ENCODE measurements around the gene HMOX1. TPM values are rescaled to one million over a fixed set of nuclear protein-coding genes. Genes with fewer than 3 reads are reported as not detected.
A peak's percentile ranks its signal among the peaks of the same experiment; 100 is the strongest.

Gene HMOX1
- total and polyA plus RNA-seq, 2 of the 13 experiments (the other 11 are each of a cell fraction or from before 2014, with no cell fraction given) = 53.6 to 67.4 TPM

- TF ChIP-seq ZNF124 (CRISPR knock-in tag; IDR thresholded peaks at IDR 0.05) = no peak
- 0 out of 4 replicates have a peak, but pooled peaks of 1 of the 2 experiments have one; percentile 23 for TF ChIP-seq HMGXB4 (CRISPR knock-in tag; IDR thresholded peaks at IDR 0.05; ENCODE audit: borderline replicate concordance in 1 of 2, low read depth in 1 of 2)
- no peak for TF ChIP-seq MAZ (IDR thresholded peaks at IDR 0.05; ENCODE audit: borderline replicate concordance, low read depth, low read length)
- TF ChIP-seq MAZ (CRISPR knock-in tag; IDR thresholded peaks at IDR 0.05; ENCODE audit: low read depth) = no peak
- no peak for TF ChIP-seq MAFG (CRISPR knock-in tag; IDR thresholded peaks at IDR 0.05)
- peak; percentile 43; the same call in 1 of the 2 replicates for TF ChIP-seq SALL1 (CRISPR knock-in tag; IDR thresholded peaks at IDR 0.05)
- TF ChIP-seq ZNF350 (CRISPR knock-in tag; IDR thresholded peaks at IDR 0.05; ENCODE audit: borderline replicate concordance, low read depth) = no peak
- TF ChIP-seq CTCF (CRISPR knock-in tag; IDR thresholded peaks at IDR 0.05) = peak; percentile 88
- TF ChIP-seq SIX1 (CRISPR knock-in tag; IDR thresholded peaks at IDR 0.05; ENCODE audit: borderline replicate concordance) = no peak
- TF ChIP-seq AHR (CRISPR knock-in tag; IDR thresholded peaks at IDR 0.05) = peak; percentile 41; the same call in 1 of the 2 replicates
- no peak for TF ChIP-seq TEF (CRISPR knock-in tag; IDR thresholded peaks at IDR 0.05)
- peak; percentile 37 for TF ChIP-seq ZNF687 (CRISPR knock-in tag; IDR thresholded peaks at IDR 0.05)
- peak; percentile 31; the same call in 1 of the 2 replicates for TF ChIP-seq GABPB1 (CRISPR knock-in tag; IDR thresholded peaks at IDR 0.05)
- no peak for TF ChIP-seq RFX1 (IDR thresholded peaks at IDR 0.05)
- TF ChIP-seq TFDP2 (CRISPR knock-in tag; IDR thresholded peaks at IDR 0.05) = no peak
- no peak for TF ChIP-seq CBX1 (IDR thresholded peaks at IDR 0.05; ENCODE audit: low read depth)
- TF ChIP-seq ARNT (IDR thresholded peaks at IDR 0.05) = no peak
Observed at GRCh38 chr22:35430897-35431322, 50.0 kb downstream of the HMOX1 start (continued).
